CD4-positive, alpha-beta T cell (primary cell): Measurements from ENCODE around the gene EFTUD2. TPM values are rescaled to one million over a fixed set of nuclear protein-coding genes. Genes with fewer than 3 reads are reported as not detected.
A peak's percentile ranks its signal among the peaks of the same experiment; 100 is the strongest.
"Not testable (repeated sequence)": the region's sequence is repeated elsewhere in the genome, so short reads cannot be mapped to it uniquely, and the experiment has no call there.

Source experiments
- ATAC-seq: fragments of 200-7000 bp; cut with Tn5 transposase; one replicate; pipeline ENCODE4 v1.10.0; 2022; ENCODE audit warnings: mild to moderate bottlenecking; ENCODE audit not compliant: poor library complexity
- CTCF ChIA-PET: fragments of 350-600 bp; sonication (Branson Sonifier 250); formaldehyde crosslinking; loops from one replicate; lab custom pipeline; 2021; ENCODE audit warnings: antibody characterized with exemption, inconsistent platforms; lab: Charles Lee
- POLR2A ChIA-PET: fragments of 350-600 bp; sonication (Branson Sonifier 250); formaldehyde crosslinking; loops from one replicate; lab custom pipeline; 2021; ENCODE audit warnings: antibody characterized with exemption, inconsistent platforms; lab: Charles Lee
- DNase-seq, 14 experiments: peaks; one replicate each; pipeline ENCODE4 v3.0.0-alpha.2; 2013 to 2020; ENCODE audit warnings: mixed read lengths in 2 of 14
- H3K27ac ChIP-seq, 2 donors: one replicate each; pipeline versions ENCODE4 v1.5.1 to v1.7.0; 2013; ENCODE audit warnings: low read length in 2 of 2, low read depth in 1 of 2, mild to moderate bottlenecking in 1 of 2
- H3K27me3 ChIP-seq, 2 experiments: 1 replicate in 1 of 2; 2 replicates in 1 of 2; pipeline versions ENCODE4 v1.6.1 to v1.7.0; 2013; ENCODE audit warnings: low read length in 2 of 2, control low read depth in 1 of 2, mild to moderate bottlenecking in 1 of 2, moderate library complexity in 1 of 2; ENCODE audit not compliant: insufficient read depth in 2 of 2, control insufficient read depth in 1 of 2
- H3K36me3 ChIP-seq: one replicate; pipeline ENCODE4 v1.6.1; 2013; ENCODE audit warnings: low read length, control low read depth; ENCODE audit not compliant: insufficient read depth
- H3K4me1 ChIP-seq: one replicate; pipeline ENCODE4 v1.6.1; 2013; ENCODE audit warnings: low read length, control low read depth; ENCODE audit not compliant: insufficient read depth
- H3K4me3 ChIP-seq: one replicate; pipeline ENCODE4 v1.5.1; 2013; ENCODE audit warnings: mild to moderate bottlenecking, low read length, moderate library complexity
- H3K9me3 ChIP-seq, 2 experiments: 1 replicate in 1 of 2; 2 replicates in 1 of 2; pipeline versions ENCODE4 v1.6.1 to v1.7.0; 2013; ENCODE audit warnings: low read length in 2 of 2, mild to moderate bottlenecking in 2 of 2, control low read depth in 1 of 2, moderate library complexity in 1 of 2; ENCODE audit not compliant: control insufficient read depth in 1 of 2, insufficient read depth in 1 of 2
- H3K27ac Mint-ChIP-seq: one replicate; pipeline ENCODE4 v1.8.0; 2020; ENCODE audit warnings: mixed read lengths
- H3K27me3 Mint-ChIP-seq: one replicate; pipeline ENCODE4 v1.8.0; 2021; ENCODE audit warnings: mixed read lengths
- H3K36me3 Mint-ChIP-seq: one replicate; pipeline ENCODE4 v1.8.0; 2021; ENCODE audit warnings: low read depth, mixed read lengths
- H3K4me1 Mint-ChIP-seq: one replicate; pipeline ENCODE4 v1.8.0; 2021; ENCODE audit warnings: low read depth, mixed read lengths
- H3K4me3 Mint-ChIP-seq: one replicate; pipeline ENCODE4 v1.8.0; 2020; ENCODE audit warnings: mild to moderate bottlenecking, mixed read lengths
- H3K9me3 Mint-ChIP-seq: one replicate; pipeline ENCODE4 v1.8.0; 2020; ENCODE audit warnings: mixed read lengths
- CTCF ChIP-seq: fragments of 200-600 bp; IDR thresholded peaks from one replicate; pipeline ENCODE4 v1.8.0; 2022; ENCODE audit warnings: antibody characterized with exemption, mild to moderate bottlenecking
- intact Hi-C, 2 experiments: fragments of 100-400 bp; cut with DNase I in 1 of 2; cut with micrococcal nuclease in 1 of 2; formaldehyde crosslinking; loops; one replicate each; pipeline versions ENCODE4 v1.15.1 to v1.9.0; 2023 to 2025; cut with DNase I, micrococcal nuclease
- total RNA-seq, 174 experiments: library from RNA in 2 of 174; stranded (reverse) in 2 of 174; gene quantifications; one replicate each; pipeline ENCODE4 v1.2.3 and lab custom pipeline; 2021 to 2026

The EFTUD2 gene
- total RNA-seq, 2 experiments from 2014 or later: 105 to 112 TPM

DNA sequence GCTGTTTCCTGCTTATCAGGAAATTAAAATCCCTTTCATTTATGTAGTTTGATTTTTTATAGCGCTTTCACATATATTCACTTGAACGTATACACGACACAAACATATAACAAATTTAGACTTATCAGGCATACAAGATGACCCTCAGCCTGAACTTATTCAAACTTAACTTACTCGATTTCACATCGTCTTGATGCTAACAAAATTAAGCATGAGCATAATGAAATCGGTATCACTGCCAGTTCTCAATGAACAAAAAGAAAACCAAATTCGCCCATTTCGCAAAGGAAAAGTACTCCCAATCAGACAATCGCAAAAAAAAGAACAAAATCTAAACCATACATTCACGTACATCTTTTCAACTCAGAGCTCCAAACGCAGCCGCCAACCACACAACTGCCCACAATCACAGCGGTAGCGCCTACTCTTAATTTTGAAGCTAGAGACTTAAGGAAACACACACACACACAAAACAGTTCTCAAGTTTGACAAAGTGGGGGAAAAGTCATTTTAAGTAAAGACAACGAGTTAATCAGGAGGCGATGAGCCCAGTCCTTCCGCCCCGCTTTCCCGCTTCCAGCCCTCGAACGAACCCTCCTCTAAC is 70.2 kb downstream of the EFTUD2 start:
- DNase-seq: peak in 3 of 14 experiments; percentile 5 to 42 (median 8)
- no peak for TF ChIP-seq CTCF

DNA sequence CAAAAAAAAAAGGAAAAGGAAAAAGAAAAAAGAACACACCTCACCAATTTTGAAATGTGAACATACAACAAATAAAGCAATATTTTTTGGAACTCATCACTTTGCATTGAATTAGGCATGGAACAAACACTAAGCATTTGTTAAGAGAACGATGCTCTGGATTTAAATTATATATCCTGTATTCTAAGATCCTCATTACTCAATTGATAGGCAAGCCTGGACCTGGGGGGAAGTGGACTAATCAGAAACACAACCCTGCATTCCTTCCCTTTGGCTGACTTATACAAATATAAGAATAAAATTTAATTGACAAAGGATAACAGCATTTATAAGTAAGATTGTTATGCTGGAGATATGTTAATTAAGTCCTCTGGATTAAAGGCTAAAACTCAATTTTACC is 71.4 kb downstream of the EFTUD2 start:
- ChIA-PET CTCF (interaction anchor here (1.6 kb wide), 1 partner anchor 49 kb away, joined by 6 read pairs; no protein-coding TSS in a partner anchor), POLR2A (no interaction called here)
- Mint-ChIP-seq H3K4me3 (no peak overlapping the region), H3K36me3 (no peaks in the 10 kb centered on the region), H3K4me1 (peaks cover 15% of the 10 kb centered on the region), H3K9me3 (no peaks in the 10 kb centered on the region), H3K27me3 (peaks cover 62% of the 10 kb centered on the region), H3K27ac (no peak overlapping the region)
- Histone ChIP-seq H3K36me3 (no peaks in the 10 kb centered on the region), H3K4me3 (no peak overlapping the region), H3K9me3 (peaks cover 0 to 4% of the 10 kb centered on the region in 2 experiments), H3K27ac (no peak overlapping the region), H3K4me1 (peaks cover 16% of the 10 kb centered on the region), H3K27me3 (peaks cover 35 to 67% of the 10 kb centered on the region in 2 experiments)
- intact Hi-C loops: no loop called here
- DNase-seq: no peak
- no peak for TF ChIP-seq CTCF
- ATAC-seq: no peak

More for the DNA sequence above, 70.2 kb downstream of the EFTUD2 start:
- ChIA-PET POLR2A (no interaction called here), CTCF (interaction anchor here (1.6 kb wide), 1 partner anchor 50 kb away, joined by 6 read pairs; no protein-coding TSS in a partner anchor)
- intact Hi-C loops: no loop called here
- Histone ChIP-seq H3K36me3 (no peaks in the 10 kb centered on the region), H3K4me1 (peaks cover 16% of the 10 kb centered on the region), H3K4me3 (peak overlapping the region; percentile 32), H3K27ac (no peak overlapping the region), H3K9me3 (peaks cover 0 to 4% of the 10 kb centered on the region in 2 experiments), H3K27me3 (peaks cover 35 to 71% of the 10 kb centered on the region in 2 experiments)
- ATAC-seq: peak; percentile 38
- H3K27ac Mint-ChIP-seq: no peak overlapping the region
- H3K27me3 Mint-ChIP-seq: peaks cover 70% of the 10 kb centered on the region
- H3K36me3 Mint-ChIP-seq: no peaks in the 10 kb centered on the region
- H3K4me3 Mint-ChIP-seq: peak overlapping the region; percentile 83
- no peaks in the 10 kb centered on the region for H3K9me3 Mint-ChIP-seq
- peaks cover 15% of the 10 kb centered on the region for H3K4me1 Mint-ChIP-seq

- ChIA-PET CTCF (interaction anchor here (0.7 kb wide), 1 partner anchor 251 kb away, joined by 3 read pairs; no protein-coding TSS in a partner anchor), POLR2A (no interaction called here)
- no peaks in the 10 kb centered on the region for H3K9me3 Mint-ChIP-seq
- peaks cover 53% of the 10 kb centered on the region for H3K27me3 Mint-ChIP-seq
- peaks cover 0 to 4% of the 10 kb centered on the region in 2 experiments for H3K9me3 ChIP-seq
- no peak overlapping the region for H3K4me3 Mint-ChIP-seq
- no peak for ATAC-seq
- H3K4me1 Mint-ChIP-seq: peaks cover 15% of the 10 kb centered on the region
- H3K36me3 ChIP-seq: no peaks in the 10 kb centered on the region
- H3K36me3 Mint-ChIP-seq: no peaks in the 10 kb centered on the region
- TF ChIP-seq CTCF: no peak
- no peak overlapping the region for H3K4me3 ChIP-seq
- H3K27ac Mint-ChIP-seq: no peak overlapping the region
- H3K27me3 ChIP-seq: peaks cover 26 to 56% of the 10 kb centered on the region in 2 experiments
- no peak for DNase-seq
- no peak overlapping the region for H3K27ac ChIP-seq
- H3K4me1 ChIP-seq: peaks cover 16% of the 10 kb centered on the region
- intact Hi-C loops: no loop called here
Measured at GRCh38 chr17:44826123-44826790, 73.0 kb downstream of the EFTUD2 start.

- H3K9me3 Mint-ChIP-seq, H3K9me3 ChIP-seq, H3K27ac Mint-ChIP-seq, H3K4me3 ChIP-seq, H3K36me3 Mint-ChIP-seq, H3K36me3 ChIP-seq, H3K27ac ChIP-seq, POLR2A ChIA-PET, H3K4me3 Mint-ChIP-seq, H3K4me1 ChIP-seq, intact Hi-C loops, DNase-seq, ATAC-seq: not testable (repeated sequence)
- H3K27me3 ChIP-seq: peaks cover 17 to 47% of the 10 kb centered on the region in 2 experiments
- Mint-ChIP-seq H3K4me1 (peaks cover 11% of the 10 kb centered on the region), H3K27me3 (peaks cover 52% of the 10 kb centered on the region)
- CTCF ChIA-PET: interaction anchor here (0.7 kb wide), 1 partner anchor 251 kb away, joined by 3 read pairs; no protein-coding TSS in a partner anchor
Measured at GRCh38 chr17:44825236-44825635, 74.0 kb downstream of the EFTUD2 start.
